Endothelial cell of umbilical vein (primary cell): ENCODE results near the gene APOBEC3G. TPM values are rescaled to one million over a fixed set of nuclear protein-coding genes. Genes with fewer than 3 reads are reported as not detected.
"Not testable (repeated sequence)": the region's sequence is repeated elsewhere in the genome, so short reads cannot be mapped to it uniquely, and the experiment has no call there.

Experiments used
- BruUV-seq: library from RNA; stranded (reverse); fragments of 400-500 nt; replicated peaks from 2 replicates; lab custom pipeline; 2021; lab: Mats Ljungman, UMichigan
- CTCF ChIA-PET: fragments of 300-600, 350-600 bp; sonication (Branson Sonifier 250); formaldehyde crosslinking; loops from one replicate; lab custom pipeline; 2021; ENCODE audit warnings: antibody characterized with exemption, inconsistent platforms; lab: Charles Lee
- POLR2A ChIA-PET: fragments of 300-600, 350-600 bp; sonication (Branson Sonifier 250); formaldehyde crosslinking; loops from one replicate; lab custom pipeline; 2021; ENCODE audit warnings: antibody characterized with exemption, inconsistent platforms; lab: Charles Lee
- DNase-seq: peaks from one replicate; pipeline ENCODE4 v3.0.0-alpha.2; 2011; ENCODE audit warnings: low read depth, low spot score
- FAIRE-seq: peaks from 2 replicates; lab custom pipeline; 2011; peaks lifted over from hg19 to GRCh38; lab: Jason Lieb, UNC
- H2AFZ ChIP-seq: 2 replicates; pipeline ENCODE4 v1.6.0; 2012; ENCODE audit warnings: low read depth, low read length, control low read depth, inconsistent platforms
- H3K27ac ChIP-seq: 2 replicates; pipeline ENCODE4 v1.5.1; 2011; ENCODE audit warnings: low read depth, mild to moderate bottlenecking, control low read depth, low read length, moderate library complexity; ENCODE audit not compliant: insufficient read depth
- H3K27me3 ChIP-seq, 2 experiments: 2 replicates each; pipeline versions ENCODE4 v1.6.0 to v1.6.1; 2011; ENCODE audit warnings: low read length in 2 of 2, mixed read lengths in 1 of 2; ENCODE audit not compliant: control insufficient read depth in 2 of 2, insufficient read depth in 2 of 2
- H3K36me3 ChIP-seq, 2 experiments: 2 replicates in 1 of 2; 3 replicates in 1 of 2; pipeline ENCODE4 v1.5.1; 2011; ENCODE audit warnings: low read length in 2 of 2, mild to moderate bottlenecking in 1 of 2, moderate library complexity in 1 of 2; ENCODE audit not compliant: control insufficient read depth in 2 of 2, insufficient read depth in 2 of 2; ENCODE audit errors: extremely low read depth in 1 of 2
- H3K4me1 ChIP-seq: 3 replicates; pipeline ENCODE4 v1.5.1; 2011; ENCODE audit warnings: mild to moderate bottlenecking, low read length; ENCODE audit not compliant: control insufficient read depth, insufficient read depth; ENCODE audit errors: extremely low read depth
- H3K4me2 ChIP-seq: 2 replicates; pipeline ENCODE4 v1.6.1; 2011; ENCODE audit warnings: low read length, control low read depth, mixed read lengths; ENCODE audit not compliant: insufficient read depth
- H3K4me3 ChIP-seq, 3 experiments: fragments of 200-600 bp in 1 of 3; sonication (generic), shearing (Covaris generic) in 1 of 3; replicated peaks in 1 of 3; 2 replicates each; pipeline ENCODE4 v1.5.1; 2011 to 2016; ENCODE audit warnings: control low read depth in 3 of 3, low read length in 3 of 3, mild to moderate bottlenecking in 2 of 3, inconsistent platforms in 1 of 3, low read depth in 1 of 3, moderate library complexity in 1 of 3; ENCODE audit not compliant: insufficient read depth in 1 of 3
- H3K79me2 ChIP-seq: 2 replicates; pipeline ENCODE4 v1.6.0; 2012; ENCODE audit warnings: low read length, inconsistent platforms; ENCODE audit not compliant: control insufficient read depth, insufficient read depth
- H3K9ac ChIP-seq: replicated peaks from 2 replicates; pipeline ENCODE3; 2011; ENCODE audit warnings: low read length, control low read depth; ENCODE audit not compliant: insufficient read depth; ENCODE audit errors: extremely low read depth
- H3K9me1 ChIP-seq: replicated peaks from 3 replicates; pipeline ENCODE4 v1.6.0; 2011; ENCODE audit warnings: mild to moderate bottlenecking, low read length; ENCODE audit not compliant: control insufficient read depth, insufficient read depth; ENCODE audit errors: extremely low read depth
- H3K9me3 ChIP-seq: replicated peaks from 2 replicates; pipeline ENCODE4 v1.5.1; 2012; ENCODE audit warnings: low read length, inconsistent platforms; ENCODE audit not compliant: control insufficient read depth, insufficient read depth
- H4K20me1 ChIP-seq: replicated peaks from 2 replicates; pipeline ENCODE3; 2011; ENCODE audit warnings: mild to moderate bottlenecking, low read length; ENCODE audit not compliant: control insufficient read depth, insufficient read depth; ENCODE audit errors: extremely low read depth
- EZH2 ChIP-seq: IDR thresholded peaks from 2 replicates; pipeline ENCODE4 v1.6.1; 2012; ENCODE audit warnings: borderline replicate concordance, low read depth, mild to moderate bottlenecking, moderate library complexity, low read length, inconsistent platforms; ENCODE audit not compliant: severe bottlenecking
- FOS ChIP-seq: IDR thresholded peaks from 2 replicates; pipeline ENCODE4 v1.6.1; 2011; ENCODE audit warnings: mild to moderate bottlenecking, low read length, moderate library complexity, borderline replicate concordance; ENCODE audit not compliant: insufficient read depth
- GATA2 ChIP-seq: IDR thresholded peaks from 2 replicates; pipeline ENCODE4 v1.7.0; 2011; ENCODE audit warnings: low read depth, mild to moderate bottlenecking, moderate library complexity, mixed read lengths, low read length; ENCODE audit not compliant: insufficient read length, insufficient read depth
- JUN ChIP-seq: IDR thresholded peaks from 2 replicates; pipeline ENCODE4 v1.6.1; 2011; ENCODE audit warnings: borderline replicate concordance, low read depth; ENCODE audit not compliant: insufficient read length, insufficient read depth
- MYC ChIP-seq: IDR thresholded peaks from one replicate; pipeline ENCODE4 v1.6.1; 2011; ENCODE audit warnings: mild to moderate bottlenecking, low read depth, low read length
- POLR2A ChIP-seq: IDR thresholded peaks from 2 replicates; pipeline ENCODE4 v1.6.1; 2012; ENCODE audit warnings: low read depth, mild to moderate bottlenecking, control low read depth, low read length
- dilution Hi-C: fragments of 300-500 bp; cut with MboI; formaldehyde crosslinking; loops from one replicate; pipeline ENCODE4 v1.15.0; 2019; ENCODE audit warnings: low sequenced_read_pairs; ENCODE audit not compliant: extremely low pct_ligation_motif_present
- intact Hi-C: fragments of 100-400 bp; cut with micrococcal nuclease; formaldehyde crosslinking; loops from one replicate; pipeline ENCODE4 v1.10.0; 2022
- polyA plus RNA-seq, 4 experiments: library from polyadenylated mRNA; depleted of rRNA in 3 of 4; stranded (reverse) in 3 of 4; unstranded in 1 of 4; fragments of >200 nt; gene quantifications; 2 replicates each; pipeline versions ENCODE4 v1.2.1 to v1.2.3, GENCODE V29; 2011 to 2012; ENCODE audit warnings: missing spikeins in 1 of 4
- total RNA-seq: library from RNA; stranded (reverse); gene quantifications from 2 replicates; pipeline ENCODE4 v1.2.3, GENCODE V29; 2021
- TF ChIP-seq, protein P1 (sequence below): IDR thresholded peaks from 2 replicates; pipeline ENCODE4 v1.6.1; 2011; ENCODE audit not compliant: insufficient read depth, insufficient read length

Gene APOBEC3G
- total and polyA plus RNA-seq, 2 donors (not counting 3 experiments of a cell fraction or from before 2014, with no cell fraction given), result 3.6 to 5.1 TPM

DNA sequence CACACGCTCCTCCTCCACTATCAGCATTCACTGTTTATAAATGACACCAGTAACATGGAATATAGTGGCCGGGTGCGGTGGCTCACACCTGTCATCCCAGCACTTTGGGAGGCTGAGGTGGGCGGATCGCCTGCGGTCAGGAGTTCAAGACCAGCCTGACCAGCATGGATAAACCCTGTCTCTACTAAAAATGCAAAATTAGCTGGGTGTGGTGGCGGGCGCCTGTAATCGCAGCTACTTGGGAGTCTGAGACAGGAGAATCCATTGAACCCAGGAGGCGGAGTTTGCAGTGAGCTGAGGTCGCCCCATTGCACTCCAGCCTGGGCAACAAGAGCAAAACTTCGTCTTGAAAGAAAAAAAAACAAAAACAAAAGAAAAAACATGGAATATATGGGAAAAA, 837 bp downstream of the APOBEC3G start:
- H3K36me3 ChIP-seq, H4K20me1 ChIP-seq, dilution Hi-C loops, H3K27me3 ChIP-seq, intact Hi-C loops, H3K4me3 ChIP-seq, H3K4me1 ChIP-seq, H2AFZ ChIP-seq, DNase-seq, H3K9me3 ChIP-seq, H3K9ac ChIP-seq, H3K9me1 ChIP-seq, FAIRE-seq, BruUV-seq, POLR2A ChIA-PET, H3K79me2 ChIP-seq, H3K4me2 ChIP-seq, H3K27ac ChIP-seq: not testable (repeated sequence)
- CTCF ChIA-PET, result interaction anchor here (1.2 to 1.5 kb wide), 2 partner anchors 75 to 208 kb away, joined by 3 to 4 read pairs; no protein-coding TSS in a partner anchor

DNA sequence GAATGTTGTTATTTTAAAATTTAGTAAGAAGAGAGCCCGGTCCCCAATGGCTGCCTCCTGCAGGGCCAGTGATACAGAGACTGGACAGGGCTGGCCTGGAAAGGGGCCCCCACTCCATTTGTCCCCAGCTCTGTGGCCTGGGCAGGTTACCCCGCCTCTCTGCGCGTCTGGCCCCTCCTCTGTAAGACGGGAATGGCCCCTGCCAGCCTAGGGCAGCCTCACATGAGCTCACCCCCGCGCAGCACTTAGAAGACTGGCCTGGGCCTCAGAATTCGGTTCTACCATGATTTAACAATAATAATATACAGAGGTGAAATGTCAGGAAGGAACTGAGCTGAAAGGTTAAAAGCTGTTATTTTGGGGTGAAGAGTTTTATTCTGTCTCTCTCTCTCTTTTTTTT, 1.3 kb downstream of the APOBEC3G start:
- no peak overlapping the region for H3K9ac ChIP-seq
- no peaks in the 10 kb centered on the region for H3K9me3 ChIP-seq
- BruUV-seq, result no TSS peak
- H2AFZ ChIP-seq, result no peak overlapping the region
- POLR2A ChIA-PET, result no interaction called here
- no peaks in the 10 kb centered on the region for H4K20me1 ChIP-seq
- no peak overlapping the region for H3K4me2 ChIP-seq
- FAIRE-seq, result no peak
- no peaks in the 10 kb centered on the region for H3K79me2 ChIP-seq
- H3K4me1 ChIP-seq, result no peaks in the 10 kb centered on the region
- H3K4me3 ChIP-seq, result no peak overlapping the region
- CTCF ChIA-PET, result interaction anchor here (1.2 to 1.5 kb wide), 2 partner anchors 75 to 209 kb away, joined by 3 to 4 read pairs; no protein-coding TSS in a partner anchor
- TF ChIP-seq FOS, result no peak
- no peak for TF ChIP-seq JUN
- TF ChIP-seq MYC, result no peak
- TF ChIP-seq EZH2, result no peak
- no peak for TF ChIP-seq POLR2A
- TF ChIP-seq GATA2, result no peak
- TF ChIP-seq, protein P1, sequence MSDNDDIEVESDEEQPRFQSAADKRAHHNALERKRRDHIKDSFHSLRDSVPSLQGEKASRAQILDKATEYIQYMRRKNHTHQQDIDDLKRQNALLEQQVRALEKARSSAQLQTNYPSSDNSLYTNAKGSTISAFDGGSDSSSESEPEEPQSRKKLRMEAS, result no peak
- intact Hi-C loops (no loop called here), dilution Hi-C loops (no loop called here)
- no peak overlapping the region for H3K27ac ChIP-seq
- no peaks in the 10 kb centered on the region for H3K27me3 ChIP-seq
- H3K36me3 ChIP-seq, result no peaks in the 10 kb centered on the region
- no peaks in the 10 kb centered on the region for H3K9me1 ChIP-seq
- DNase-seq, result no peak

DNA sequence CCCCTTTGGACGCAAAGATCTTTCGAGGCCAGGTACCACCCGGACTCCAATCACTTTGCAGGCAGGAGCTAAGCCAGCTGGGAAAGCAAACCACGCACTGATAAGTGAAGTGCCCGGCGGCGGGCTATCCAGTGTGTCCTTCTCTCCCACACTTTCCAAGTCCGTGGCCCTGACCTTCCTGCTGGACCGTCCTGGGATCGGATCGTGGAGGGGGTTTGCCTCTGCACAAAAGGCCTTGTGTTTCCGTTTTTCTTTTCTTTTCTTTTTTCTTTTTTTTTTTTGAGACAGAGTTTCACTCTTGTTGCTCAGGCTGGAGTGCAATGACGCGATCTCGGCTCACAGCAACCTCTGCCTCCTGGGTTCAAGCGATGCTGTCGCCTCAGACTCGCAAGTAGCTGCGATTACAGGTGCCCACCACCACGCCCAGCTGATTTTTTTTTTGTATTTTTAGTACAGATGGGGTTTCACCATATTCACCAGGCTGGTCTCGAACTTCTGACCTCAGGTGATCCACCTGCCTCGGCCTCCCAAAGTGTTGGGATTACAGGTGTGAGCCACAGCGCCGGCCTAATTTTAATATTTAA, 2.1 kb downstream of the APOBEC3G start:
- CTCF ChIA-PET, result interaction anchor here (1.2 to 1.5 kb wide), 2 partner anchors 76 to 209 kb away, joined by 3 to 4 read pairs; no protein-coding TSS in a partner anchor
- H4K20me1 ChIP-seq, POLR2A ChIA-PET, H3K36me3 ChIP-seq, dilution Hi-C loops, H3K4me2 ChIP-seq, BruUV-seq, H3K4me1 ChIP-seq, H3K27ac ChIP-seq, FAIRE-seq, H3K4me3 ChIP-seq, H3K9me3 ChIP-seq, H3K9me1 ChIP-seq, DNase-seq, H3K79me2 ChIP-seq, H2AFZ ChIP-seq, H3K9ac ChIP-seq, intact Hi-C loops, H3K27me3 ChIP-seq: not testable (repeated sequence)
